ENCODE data around the gene PFDN4.

DNA sequence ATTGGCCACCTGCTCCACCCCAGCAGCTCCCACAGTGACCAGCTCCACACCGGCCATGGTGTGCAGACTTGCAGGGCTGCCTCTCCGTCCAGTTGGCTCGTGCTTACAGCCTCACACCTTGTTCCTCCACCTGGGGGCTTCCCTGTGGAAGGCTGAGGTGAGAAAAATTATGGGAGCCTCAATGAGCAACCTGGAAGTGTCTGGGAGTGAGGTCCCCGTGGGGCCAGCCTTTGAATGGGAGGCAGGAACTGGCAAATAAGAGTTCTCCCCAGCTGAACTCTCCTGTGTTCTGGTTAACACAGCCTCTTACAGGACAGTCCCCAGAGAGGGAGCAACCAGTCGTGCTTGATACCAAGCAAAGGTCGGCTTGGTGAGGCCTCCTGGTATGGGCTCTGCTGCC lies 3.8 kb upstream of the PFDN4 start:
- TF ChIP-seq, protein P1, sequence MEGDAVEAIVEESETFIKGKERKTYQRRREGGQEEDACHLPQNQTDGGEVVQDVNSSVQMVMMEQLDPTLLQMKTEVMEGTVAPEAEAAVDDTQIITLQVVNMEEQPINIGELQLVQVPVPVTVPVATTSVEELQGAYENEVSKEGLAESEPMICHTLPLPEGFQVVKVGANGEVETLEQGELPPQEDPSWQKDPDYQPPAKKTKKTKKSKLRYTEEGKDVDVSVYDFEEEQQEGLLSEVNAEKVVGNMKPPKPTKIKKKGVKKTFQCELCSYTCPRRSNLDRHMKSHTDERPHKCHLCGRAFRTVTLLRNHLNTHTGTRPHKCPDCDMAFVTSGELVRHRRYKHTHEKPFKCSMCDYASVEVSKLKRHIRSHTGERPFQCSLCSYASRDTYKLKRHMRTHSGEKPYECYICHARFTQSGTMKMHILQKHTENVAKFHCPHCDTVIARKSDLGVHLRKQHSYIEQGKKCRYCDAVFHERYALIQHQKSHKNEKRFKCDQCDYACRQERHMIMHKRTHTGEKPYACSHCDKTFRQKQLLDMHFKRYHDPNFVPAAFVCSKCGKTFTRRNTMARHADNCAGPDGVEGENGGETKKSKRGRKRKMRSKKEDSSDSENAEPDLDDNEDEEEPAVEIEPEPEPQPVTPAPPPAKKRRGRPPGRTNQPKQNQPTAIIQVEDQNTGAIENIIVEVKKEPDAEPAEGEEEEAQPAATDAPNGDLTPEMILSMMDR (IDR thresholded peaks at IDR 0.05; ENCODE audit: low read depth, low read length): no peak
- no peak for TF ChIP-seq POLR2A (IDR thresholded peaks at IDR 0.05; ENCODE audit: extremely low read depth, insufficient read length)

Data from NB4 (cell line).